Transverse colon (tissue), 4 donors: ENCODE measurements around the gene COL11A2.

Source experiments
- POLR2A ChIP-seq: fragments of 450-650 bp; IDR thresholded peaks from one replicate; pipeline ENCODE4 v1.6.1; 2016; ENCODE audit warnings: antibody characterized with exemption, mild to moderate bottlenecking, moderate library complexity
- POLR2AphosphoS5 ChIP-seq, 3 donors: sonication (generic); formaldehyde crosslinking; IDR thresholded peaks; one replicate each; pipeline ENCODE4 v1.6.1; 2016; ENCODE audit warnings: antibody characterized with exemption in 3 of 3
- TF ChIP-seq, protein P1 (sequence below), 5 experiments: fragments of 200-600 bp in 3 of 5; fragments of 450-650 bp in 2 of 5; sonication (generic) in 3 of 5; IDR thresholded peaks; 1 replicate in 2 of 5; 2 replicates in 3 of 5; pipeline ENCODE4 v1.5.1; 2016 to 2017; ENCODE audit warnings: antibody characterized with exemption in 5 of 5, inconsistent platforms in 3 of 5, mild to moderate bottlenecking in 2 of 5, moderate library complexity in 1 of 5

DNA sequence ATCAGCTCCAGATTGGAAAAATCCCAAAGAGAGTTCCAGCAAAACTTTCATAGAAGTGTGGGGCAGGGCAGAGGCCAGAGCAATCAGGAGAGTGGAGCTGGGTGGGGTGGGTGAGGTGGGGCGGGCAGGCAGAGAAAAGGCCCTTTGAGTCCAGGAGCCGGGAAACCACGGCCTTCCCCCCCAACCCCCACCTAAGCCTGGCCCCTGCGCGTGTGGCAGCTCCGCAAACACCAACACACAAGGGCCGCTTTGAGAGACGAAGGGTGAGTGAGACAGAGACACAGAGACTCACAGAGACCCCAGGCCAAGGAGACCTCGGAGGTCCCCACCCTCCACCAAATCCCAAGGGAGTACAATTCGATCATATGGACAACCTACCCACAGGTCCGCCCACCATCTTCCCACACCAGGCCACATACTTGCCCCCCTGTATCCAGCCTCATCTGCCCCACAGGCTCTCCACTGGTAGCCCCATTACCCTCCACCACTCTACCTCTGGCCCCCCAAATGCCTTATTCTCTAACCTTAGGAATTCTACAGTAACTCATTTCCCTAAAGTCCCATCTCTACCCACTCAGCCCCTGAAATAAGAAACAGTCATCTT is 1.7 kb downstream of the COL11A2 start:
- TF ChIP-seq POLR2AphosphoS5 (IDR thresholded peaks at IDR 0.05) (no peak), POLR2A (no peak)
- TF ChIP-seq, protein P1, sequence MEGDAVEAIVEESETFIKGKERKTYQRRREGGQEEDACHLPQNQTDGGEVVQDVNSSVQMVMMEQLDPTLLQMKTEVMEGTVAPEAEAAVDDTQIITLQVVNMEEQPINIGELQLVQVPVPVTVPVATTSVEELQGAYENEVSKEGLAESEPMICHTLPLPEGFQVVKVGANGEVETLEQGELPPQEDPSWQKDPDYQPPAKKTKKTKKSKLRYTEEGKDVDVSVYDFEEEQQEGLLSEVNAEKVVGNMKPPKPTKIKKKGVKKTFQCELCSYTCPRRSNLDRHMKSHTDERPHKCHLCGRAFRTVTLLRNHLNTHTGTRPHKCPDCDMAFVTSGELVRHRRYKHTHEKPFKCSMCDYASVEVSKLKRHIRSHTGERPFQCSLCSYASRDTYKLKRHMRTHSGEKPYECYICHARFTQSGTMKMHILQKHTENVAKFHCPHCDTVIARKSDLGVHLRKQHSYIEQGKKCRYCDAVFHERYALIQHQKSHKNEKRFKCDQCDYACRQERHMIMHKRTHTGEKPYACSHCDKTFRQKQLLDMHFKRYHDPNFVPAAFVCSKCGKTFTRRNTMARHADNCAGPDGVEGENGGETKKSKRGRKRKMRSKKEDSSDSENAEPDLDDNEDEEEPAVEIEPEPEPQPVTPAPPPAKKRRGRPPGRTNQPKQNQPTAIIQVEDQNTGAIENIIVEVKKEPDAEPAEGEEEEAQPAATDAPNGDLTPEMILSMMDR (IDR thresholded peaks at IDR 0.05) = no peak
